HG03066 (cell line): ENCODE results near the gene SEMA3E.

ENCODE experiments used
- ATAC-seq: cut with Tn5 transposase; IDR thresholded peaks from one replicate; pipeline ENCODE4 v1.9.1; 2021; ENCODE audit warnings: low read depth; ENCODE audit not compliant: unreplicated experiment

Gene SEMA3E

GRCh38 chr7:83366629-83367028, 282.3 kb downstream of the SEMA3E start:
- no peak for ATAC-seq

GRCh38 chr7:83365746-83366145, 283.2 kb downstream of the SEMA3E start:
- ATAC-seq: no peak

GRCh38 chr7:83362871-83363550, 285.9 kb downstream of the SEMA3E start:
- ATAC-seq: no peak

- ATAC-seq: no peak
Measured at GRCh38 chr7:83359108-83359507, 289.8 kb downstream of the SEMA3E start.

GRCh38 chr7:83355143-83355542, 293.8 kb downstream of the SEMA3E start:
- ATAC-seq: no peak

GRCh38 chr7:83347945-83348444, 300.9 kb downstream of the SEMA3E start:
- no peak for ATAC-seq

- ATAC-seq: no peak
Measured at GRCh38 chr7:83339907-83340306, 309.0 kb downstream of the SEMA3E start.

- ATAC-seq: no peak
Measured at GRCh38 chr7:83338277-83338950, 310.5 kb downstream of the SEMA3E start.

GRCh38 chr7:83337050-83337449, 311.9 kb downstream of the SEMA3E start:
- ATAC-seq: no peak

- no peak for ATAC-seq
Measured at GRCh38 chr7:83326223-83326622, 322.7 kb downstream of the SEMA3E start.

- ATAC-seq: no peak
Measured at GRCh38 chr7:83325083-83325482, 323.9 kb downstream of the SEMA3E start.

GRCh38 chr7:83324596-83324995, 324.3 kb downstream of the SEMA3E start:
- ATAC-seq: no peak

- ATAC-seq: no peak
Measured at GRCh38 chr7:83321011-83321410, 327.9 kb downstream of the SEMA3E start.

- no peak for ATAC-seq
Measured at GRCh38 chr7:83313931-83314330, 335.0 kb downstream of the SEMA3E start.
